GM12878 (cell line): ENCODE measurements around the gene THBS1. TPM values are rescaled to one million over a fixed set of nuclear protein-coding genes. Genes with fewer than 3 reads are reported as not detected.

ENCODE experiments used
- ATAC-seq: fragments of 200-7000 bp; cut with Tn5 transposase; 3 replicates; pipeline ENCODE4 v1.9.1; 2020; ENCODE audit warnings: mild to moderate bottlenecking, moderate library complexity
- BruUV-seq: library from RNA; stranded (reverse); fragments of 400-500 nt; replicated peaks from 2 replicates; lab custom pipeline; 2021; lab: Mats Ljungman, UMichigan
- CTCF ChIA-PET: fragments of 300-600 bp; sonication (Branson Sonifier 250); formaldehyde crosslinking; extraction: SDS; loops from one replicate; lab custom pipeline; 2021; ENCODE audit warnings: inconsistent platforms; lab: Yijun Ruan, JAX
- POLR2A ChIA-PET: fragments of 350-600 bp; formaldehyde crosslinking; extraction: SDS; loops from one replicate; lab custom pipeline; 2021; ENCODE audit warnings: inconsistent platforms; lab: Charles Lee
- RAD21 ChIA-PET: fragments of 300-600 bp; sonication (Branson Sonifier 250); formaldehyde crosslinking; loops from one replicate; lab custom pipeline; 2023; ENCODE audit warnings: antibody characterized with exemption; ENCODE audit not compliant: unreplicated experiment; lab: Charles Lee
- SMC1A ChIA-PET: fragments of 300-600 bp; sonication (Branson Sonifier 250); formaldehyde crosslinking; loops from one replicate; lab custom pipeline; 2023; ENCODE audit not compliant: unreplicated experiment, uncharacterized antibody; lab: Charles Lee
- DNase-seq: peaks from one replicate; pipeline ENCODE4 v3.0.0-alpha.2; 2011; ENCODE audit warnings: low read depth, low spot score
- FAIRE-seq: peaks from 3 replicates; lab custom pipeline; 2011; peaks lifted over from hg19 to GRCh38; lab: Jason Lieb, UNC
- H2AFZ ChIP-seq: 2 replicates; pipeline ENCODE4 v1.6.0; 2011; ENCODE audit warnings: low read depth, low read length, control low read depth; ENCODE audit not compliant: control insufficient read depth
- H3K27ac ChIP-seq: 2 replicates; pipeline ENCODE4 v1.5.1; 2011; ENCODE audit warnings: control low read depth; ENCODE audit not compliant: control insufficient read depth, insufficient read depth
- H3K27me3 ChIP-seq, 2 experiments: replicated peaks in 1 of 2; 2 replicates each; pipeline versions ENCODE4 v1.6.0 to v1.6.1; 2011; ENCODE audit warnings: low read length in 1 of 2; ENCODE audit not compliant: control insufficient read depth in 2 of 2, insufficient read depth in 2 of 2
- H3K36me3 ChIP-seq, 2 experiments: 2 replicates each; pipeline ENCODE4 v1.5.1; 2011; ENCODE audit warnings: low read length in 1 of 2; ENCODE audit not compliant: control insufficient read depth in 2 of 2, insufficient read depth in 2 of 2
- H3K4me1 ChIP-seq: 2 replicates; pipeline ENCODE4 v1.6.1; 2011; ENCODE audit warnings: mild to moderate bottlenecking, low read length, moderate library complexity, mixed read lengths; ENCODE audit not compliant: control insufficient read depth, insufficient read depth
- H3K4me2 ChIP-seq: 2 replicates; pipeline ENCODE4 v1.6.0; 2011; ENCODE audit warnings: control low read depth; ENCODE audit not compliant: control insufficient read depth, insufficient read depth
- H3K4me3 ChIP-seq: fragments of 200-600 bp; sonication (generic); 2 replicates; pipeline ENCODE4 v1.5.1; 2016
- H3K79me2 ChIP-seq: 2 replicates; pipeline ENCODE4 v1.6.0; 2011; ENCODE audit warnings: low read length; ENCODE audit not compliant: control insufficient read depth, insufficient read depth
- H3K9ac ChIP-seq: 2 replicates; pipeline ENCODE4 v1.8.0; 2011; ENCODE audit warnings: low read length, control low read depth, mixed read lengths; ENCODE audit not compliant: control insufficient read depth, insufficient read depth
- H3K9me3 ChIP-seq: replicated peaks from 3 replicates; pipeline ENCODE4 v1.5.1; 2011; ENCODE audit warnings: mild to moderate bottlenecking, low read length; ENCODE audit not compliant: control insufficient read depth, insufficient read depth
- H4K20me1 ChIP-seq: 2 replicates; pipeline ENCODE4 v1.6.0; 2011; ENCODE audit not compliant: control insufficient read depth, insufficient read depth
- BHLHE40 ChIP-seq, 2 experiments: fragments of 450-650 bp in 1 of 2; IDR thresholded peaks; 2 replicates each; pipeline ENCODE4 v1.6.1; 2011 to 2017; ENCODE audit warnings: low read depth in 2 of 2, borderline replicate concordance in 1 of 2, improper control_type of control experiment in 1 of 2, low read length in 1 of 2, mild to moderate bottlenecking in 1 of 2
- ETV6 ChIP-seq, 2 experiments: fragments of 450-650 bp in 1 of 2; IDR thresholded peaks in 1 of 2; conservative IDR thresholded peaks in 1 of 2; 2 replicates each; pipeline ENCODE4 v1.6.1; 2014; ENCODE audit warnings: antibody characterized with exemption in 1 of 2, borderline replicate concordance in 1 of 2, low read depth in 1 of 2, mild to moderate bottlenecking in 1 of 2, moderate library complexity in 1 of 2
- PML ChIP-seq: IDR thresholded peaks from 2 replicates; pipeline ENCODE4 v1.6.1; 2012; ENCODE audit warnings: low read length, inconsistent platforms
- SRF ChIP-seq, 2 experiments: IDR thresholded peaks; 2 replicates each; pipeline ENCODE4 v1.6.1; 2011; ENCODE audit warnings: low read depth in 2 of 2, low read length in 2 of 2, mild to moderate bottlenecking in 1 of 2, moderate library complexity in 1 of 2
- WGBS: methylation state at CpG from one replicate; pipeline ENCODE4 v1.1.6; 2016; ENCODE audit warnings: low lambda C conversion rate; ENCODE audit not compliant: insufficient replicate concordance, insufficient coverage; ENCODE audit errors: missing lambda C conversion rate; 5-methylcytosine and 5-hydroxymethylcytosine counted together
- in situ Hi-C: fragments of 300-500 bp; cut with MboI; formaldehyde crosslinking; loops from 9 replicates; pipeline ENCODE4 v1.14.3; 2018; ENCODE audit warnings: mixed read lengths
- intact Hi-C: fragments of 100-400 bp; cut with micrococcal nuclease; formaldehyde crosslinking; loops from one replicate; pipeline ENCODE4 v1.14.2; 2022; ENCODE audit not compliant: unreplicated experiment
- polyA plus RNA-seq, 11 experiments: library from polyadenylated mRNA; depleted of rRNA in 4 of 11; unstranded in 6 of 11; stranded (reverse) in 5 of 11; fragments of >200 nt; fragmentation: Nextera tagmentation in 4 of 11; fragmentation: Illumina TruSeq in 1 of 11; extraction: Ambion mirVana in 4 of 11; extraction: Trizol in 1 of 11; gene quantifications; 1 replicate in 1 of 11; 2 replicates in 10 of 11; pipeline versions ENCODE4 v1.2.1 to v1.2.3, GENCODE V29; 2011 to 2016; ENCODE audit warnings: inconsistent platforms in 2 of 11, missing spikeins in 2 of 11, low read depth in 1 of 11
- total RNA-seq, 4 experiments: library from RNA; depleted of rRNA in 3 of 4; stranded (reverse); fragments of >200 nt in 3 of 4; fragmentation: Illumina TruSeq in 1 of 4; extraction: Trizol in 1 of 4; gene quantifications; 2 replicates each; pipeline versions ENCODE4 v1.2.1 to v1.2.3, GENCODE V29; 2013 to 2021
- TF ChIP-seq, protein P1 (sequence below): IDR thresholded peaks from 2 replicates; pipeline ENCODE4 v1.6.1; 2012; ENCODE audit warnings: mild to moderate bottlenecking, low read depth, low read length

THBS1 gene
- total and polyA plus RNA-seq, 10 of the 15 experiments (the other 5 are each of a cell fraction or from before 2014, with no cell fraction given) = under 0.01 to 1.5 (median 0.23) TPM; not detected in 3

DNA sequence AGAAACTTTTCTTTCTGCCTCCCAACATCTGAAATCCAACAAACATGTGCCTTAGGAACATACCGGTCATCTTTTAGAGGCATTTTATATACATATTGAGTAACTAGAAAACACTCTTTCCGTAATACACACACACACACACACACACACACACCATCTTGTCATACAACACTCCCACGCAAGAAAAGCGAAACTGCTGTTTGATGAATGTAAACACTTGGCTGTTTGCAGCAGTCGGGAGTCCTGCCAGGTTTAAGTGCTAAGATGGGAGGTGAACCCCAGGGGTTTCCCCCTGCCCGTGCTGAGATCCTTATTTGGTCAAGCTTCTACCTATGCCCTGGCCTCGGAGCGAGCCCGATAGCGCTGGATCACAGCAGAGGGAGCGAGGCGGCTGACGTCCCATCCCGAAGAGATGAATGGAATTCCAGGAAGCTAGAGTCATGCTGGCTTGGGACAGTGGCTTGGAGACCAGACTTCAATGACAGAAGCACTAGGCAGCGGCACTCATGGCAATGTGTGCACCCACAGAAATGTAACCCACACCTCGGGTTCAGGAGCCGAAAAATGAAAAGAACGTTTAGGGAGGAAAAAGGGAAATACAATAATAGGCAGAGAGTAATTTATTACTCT, 1.3 kb upstream of the THBS1 start:
- no peak for DNase-seq
- H3K79me2 ChIP-seq = no peaks in the 10 kb centered on the region
- ATAC-seq = peak; percentile 59
- H3K4me3 ChIP-seq = no peak overlapping the region
- H4K20me1 ChIP-seq = no peaks in the 10 kb centered on the region
- H3K27me3 ChIP-seq = peaks cover 4 to 5% of the 10 kb centered on the region in 2 experiments; a peak in 3 of 4 replicates
- POLR2A ChIA-PET = no interaction called here
- WGBS = 8% methylated on average over 18 of the region's 18 CpGs
- RAD21 ChIA-PET = interaction anchor here (1.1 to 2.3 kb wide), 6 partner anchors 9 to 1139 kb away, joined by 4 to 13 read pairs (median 6); no protein-coding TSS in a partner anchor
- FAIRE-seq = no peak
- no peak overlapping the region for H2AFZ ChIP-seq
- BruUV-seq = no TSS peak
- in situ Hi-C loops = loop anchor here (5.0 to 25.0 kb wide), 3 partner anchors 452 to 872 kb away; no protein-coding TSS in a partner anchor
- no peaks in the 10 kb centered on the region for H3K36me3 ChIP-seq
- no peak for TF ChIP-seq ETV6 (conservative IDR thresholded peaks at IDR 0.05 in 1 of 2, IDR thresholded peaks at IDR 0.05 in 1 of 2; ENCODE audit: borderline replicate concordance in 1 of 2, low read depth in 1 of 2)
- TF ChIP-seq, protein P1, sequence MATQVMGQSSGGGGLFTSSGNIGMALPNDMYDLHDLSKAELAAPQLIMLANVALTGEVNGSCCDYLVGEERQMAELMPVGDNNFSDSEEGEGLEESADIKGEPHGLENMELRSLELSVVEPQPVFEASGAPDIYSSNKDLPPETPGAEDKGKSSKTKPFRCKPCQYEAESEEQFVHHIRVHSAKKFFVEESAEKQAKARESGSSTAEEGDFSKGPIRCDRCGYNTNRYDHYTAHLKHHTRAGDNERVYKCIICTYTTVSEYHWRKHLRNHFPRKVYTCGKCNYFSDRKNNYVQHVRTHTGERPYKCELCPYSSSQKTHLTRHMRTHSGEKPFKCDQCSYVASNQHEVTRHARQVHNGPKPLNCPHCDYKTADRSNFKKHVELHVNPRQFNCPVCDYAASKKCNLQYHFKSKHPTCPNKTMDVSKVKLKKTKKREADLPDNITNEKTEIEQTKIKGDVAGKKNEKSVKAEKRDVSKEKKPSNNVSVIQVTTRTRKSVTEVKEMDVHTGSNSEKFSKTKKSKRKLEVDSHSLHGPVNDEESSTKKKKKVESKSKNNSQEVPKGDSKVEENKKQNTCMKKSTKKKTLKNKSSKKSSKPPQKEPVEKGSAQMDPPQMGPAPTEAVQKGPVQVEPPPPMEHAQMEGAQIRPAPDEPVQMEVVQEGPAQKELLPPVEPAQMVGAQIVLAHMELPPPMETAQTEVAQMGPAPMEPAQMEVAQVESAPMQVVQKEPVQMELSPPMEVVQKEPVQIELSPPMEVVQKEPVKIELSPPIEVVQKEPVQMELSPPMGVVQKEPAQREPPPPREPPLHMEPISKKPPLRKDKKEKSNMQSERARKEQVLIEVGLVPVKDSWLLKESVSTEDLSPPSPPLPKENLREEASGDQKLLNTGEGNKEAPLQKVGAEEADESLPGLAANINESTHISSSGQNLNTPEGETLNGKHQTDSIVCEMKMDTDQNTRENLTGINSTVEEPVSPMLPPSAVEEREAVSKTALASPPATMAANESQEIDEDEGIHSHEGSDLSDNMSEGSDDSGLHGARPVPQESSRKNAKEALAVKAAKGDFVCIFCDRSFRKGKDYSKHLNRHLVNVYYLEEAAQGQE = no peak
- no peak for TF ChIP-seq PML
- peak in 1 of 2 experiments; percentile 41; a peak in 2 of 4 replicates for TF ChIP-seq BHLHE40 (IDR thresholded peaks at IDR 0.05; ENCODE audit: borderline replicate concordance in 1 of 2, low read depth in 2 of 2, low read length in 1 of 2)
- TF ChIP-seq SRF (IDR thresholded peaks at IDR 0.05; ENCODE audit: low read depth in 2 of 2, low read length in 2 of 2) = peak; percentile 23 to 56; a peak in 2 of 4 replicates
- H3K27ac ChIP-seq = no peak overlapping the region
- no peaks in the 10 kb centered on the region for H3K4me1 ChIP-seq
- H3K4me2 ChIP-seq = peak overlapping the region; percentile 91; the same call in 1 of the 2 replicates
- CTCF ChIA-PET = interaction anchor here (0.7 to 8.5 kb wide), 28 partner anchors 9 to 1139 kb away, joined by 3 to 68 read pairs (median 5); no protein-coding TSS in a partner anchor
- no peak overlapping the region for H3K9ac ChIP-seq
- no peaks in the 10 kb centered on the region; the same call in 2 of the 3 replicates for H3K9me3 ChIP-seq
- intact Hi-C loops = loop anchor here (1.0 to 5.0 kb wide), 6 partner anchors 108 to 867 kb away; no protein-coding TSS in a partner anchor
- SMC1A ChIA-PET = interaction anchor here (0.5 to 1.8 kb wide), 11 partner anchors 13 to 763 kb away, joined by 3 to 9 read pairs (median 3); no protein-coding TSS in a partner anchor
